Activated naive CD4-positive, alpha-beta T cell treated with anti-CD3 and anti-CD28 coated beads, Interleukin-2, amount 50 U/mL, for 16 hours (primary cell): ENCODE results near the gene TNIK.
"Not testable (repeated sequence)": the region's sequence is repeated elsewhere in the genome, so short reads cannot be mapped to it uniquely, and the experiment has no call there.

Source experiments
- DNase-seq: peaks from one replicate; pipeline ENCODE4 v3.0.0-alpha.2; 2020

Gene TNIK

DNA sequence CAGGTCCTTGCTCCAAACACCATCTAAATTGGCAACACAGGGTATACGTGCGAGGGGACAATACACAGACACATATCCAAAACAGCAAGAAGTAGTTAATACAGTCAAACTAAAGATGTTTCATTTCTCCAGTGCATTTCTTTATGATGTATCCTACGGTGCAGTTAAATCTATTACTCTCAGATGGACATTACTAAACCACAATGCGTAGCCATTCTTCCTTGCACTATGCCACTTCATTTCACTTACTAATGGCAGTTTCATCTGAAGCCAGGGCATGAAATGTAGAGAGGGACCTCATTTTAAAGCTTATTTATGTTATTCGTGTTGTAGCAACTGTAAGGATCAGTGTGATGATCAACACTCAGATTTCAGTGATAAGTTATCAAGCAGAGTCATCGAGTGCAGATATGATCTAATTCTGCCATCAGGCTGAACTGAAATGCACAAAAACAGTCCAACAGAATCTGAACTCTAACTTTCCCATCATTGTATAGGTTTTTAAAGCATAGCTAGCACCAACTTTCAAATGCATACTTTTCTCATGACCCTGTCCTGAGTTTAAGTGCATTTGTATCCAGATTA, 14.5 kb downstream of the TNIK start:
- DNase-seq: no peak

DNA sequence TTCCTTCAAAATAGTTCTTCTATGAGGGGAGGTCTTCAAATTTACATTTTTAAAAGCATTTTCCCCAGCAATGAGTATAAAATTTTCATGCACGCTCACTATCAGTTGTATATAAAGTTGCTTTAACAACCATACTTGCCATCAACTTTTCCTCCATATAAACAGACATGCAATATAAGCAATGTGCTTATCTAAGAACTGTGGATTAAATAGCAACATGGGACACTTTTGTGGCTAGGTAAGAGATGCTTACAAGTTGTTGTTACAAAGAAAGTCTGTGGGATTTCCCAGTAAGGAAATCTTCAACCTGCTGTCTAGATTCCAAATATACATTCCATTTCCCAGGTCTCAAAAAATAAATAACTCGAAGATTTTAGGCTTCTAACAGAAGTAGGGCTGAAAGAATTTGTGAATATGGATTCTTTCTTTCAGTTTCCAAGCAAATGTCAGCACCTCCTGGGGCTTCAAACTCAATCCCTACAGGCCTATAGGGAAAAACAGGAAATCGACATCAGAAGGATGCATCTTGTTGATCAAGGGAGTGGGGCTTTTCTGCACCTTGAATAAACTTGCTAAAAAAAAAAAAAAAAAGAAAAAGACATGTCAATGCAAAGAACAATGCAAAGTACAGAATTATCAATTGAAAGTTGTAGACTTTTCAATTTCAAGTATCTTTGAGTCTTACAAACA, 16.1 kb downstream of the TNIK start:
- DNase-seq: no peak

DNA sequence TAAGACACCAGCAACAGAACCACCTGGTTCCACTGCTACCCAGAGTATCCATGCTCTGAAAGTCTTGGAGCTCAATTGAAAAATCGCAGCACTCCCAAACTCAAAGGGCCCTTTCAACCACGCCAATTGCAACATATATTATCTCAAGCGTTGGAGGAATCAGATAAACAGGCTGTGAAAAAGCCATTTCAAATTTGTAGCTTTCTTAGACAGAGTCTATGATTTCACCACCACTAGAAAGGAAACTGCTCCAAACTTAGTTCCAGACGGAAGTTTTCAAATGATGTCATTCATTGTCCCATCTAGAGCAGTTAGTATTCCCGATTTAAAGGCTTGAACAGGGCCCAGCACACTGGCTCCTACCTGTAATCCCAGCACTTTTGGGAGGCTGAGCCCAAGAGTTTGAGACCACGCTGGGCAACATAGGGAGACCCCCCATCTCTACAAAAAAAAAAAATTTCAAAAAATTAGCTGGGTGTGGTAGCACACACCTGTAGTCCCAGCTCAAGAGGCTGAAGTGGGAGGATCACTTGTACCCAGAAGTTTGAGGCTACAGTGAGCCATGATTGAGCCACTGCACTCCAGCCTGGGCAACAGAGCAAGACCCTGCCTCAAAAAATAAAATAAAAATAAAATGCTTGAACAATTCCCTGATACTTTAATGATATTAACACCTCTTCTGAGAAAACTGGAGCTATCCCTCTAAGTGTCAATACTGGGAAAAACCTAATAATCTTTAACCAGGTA, 16.8 kb downstream of the TNIK start:
- DNase-seq: no peak

DNA sequence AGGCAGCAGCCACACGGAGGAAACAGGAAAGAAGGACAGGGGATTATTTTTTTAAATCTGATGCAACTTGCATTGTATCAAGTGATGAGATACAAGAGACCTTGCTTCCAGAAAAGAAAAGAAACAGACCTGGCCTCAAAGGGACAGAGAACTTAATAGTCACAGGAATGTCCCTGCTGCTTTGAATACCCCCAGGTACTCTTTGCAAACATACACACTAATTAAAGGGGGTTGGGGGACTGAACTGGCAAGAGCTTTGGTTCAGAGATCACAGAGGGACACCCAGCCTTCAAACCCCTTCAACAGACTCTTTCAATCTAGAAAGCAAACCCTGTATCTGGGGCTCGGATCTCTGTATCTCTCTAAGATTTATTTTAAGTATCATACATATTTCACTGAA, 18.0 kb downstream of the TNIK start:
- no peak for DNase-seq

DNA sequence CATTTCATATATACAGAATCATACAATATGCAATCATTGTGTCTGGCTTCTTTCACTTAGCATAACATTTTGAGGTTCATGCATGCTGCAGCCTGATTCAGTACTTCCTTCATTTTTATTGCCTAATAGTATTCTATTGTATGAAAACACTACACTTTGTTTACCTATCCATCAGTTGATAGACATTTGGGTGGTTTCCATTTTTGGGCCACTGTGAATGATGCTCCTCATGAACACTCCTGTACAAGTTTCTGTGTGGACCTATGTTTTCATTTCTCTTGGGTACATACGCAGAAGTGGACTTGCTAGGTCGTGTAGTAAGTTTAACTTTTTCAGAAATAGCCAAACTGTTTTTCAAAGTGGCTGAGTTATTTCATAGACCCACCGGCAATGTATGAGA, 18.8 kb downstream of the TNIK start:
- no peak for DNase-seq

DNA sequence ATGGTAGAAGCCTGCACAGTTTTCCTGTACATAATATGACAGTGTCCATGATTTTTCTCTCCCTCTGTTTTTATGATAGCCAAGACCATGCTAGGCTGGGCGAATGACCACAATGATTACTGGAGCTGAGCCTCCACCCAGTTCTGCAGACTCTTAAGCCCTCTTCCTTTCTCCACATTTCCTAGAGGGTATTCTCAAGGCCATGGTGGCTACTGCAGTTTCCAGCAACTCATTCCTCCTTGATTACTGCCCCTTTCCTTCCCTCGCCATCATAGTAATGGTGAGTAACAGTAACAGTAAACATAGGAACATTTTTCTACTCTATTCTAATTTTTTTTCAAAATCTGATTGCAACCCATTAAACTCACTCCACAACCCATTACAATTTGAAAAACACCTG, 20.2 kb downstream of the TNIK start:
- no peak for DNase-seq

DNA sequence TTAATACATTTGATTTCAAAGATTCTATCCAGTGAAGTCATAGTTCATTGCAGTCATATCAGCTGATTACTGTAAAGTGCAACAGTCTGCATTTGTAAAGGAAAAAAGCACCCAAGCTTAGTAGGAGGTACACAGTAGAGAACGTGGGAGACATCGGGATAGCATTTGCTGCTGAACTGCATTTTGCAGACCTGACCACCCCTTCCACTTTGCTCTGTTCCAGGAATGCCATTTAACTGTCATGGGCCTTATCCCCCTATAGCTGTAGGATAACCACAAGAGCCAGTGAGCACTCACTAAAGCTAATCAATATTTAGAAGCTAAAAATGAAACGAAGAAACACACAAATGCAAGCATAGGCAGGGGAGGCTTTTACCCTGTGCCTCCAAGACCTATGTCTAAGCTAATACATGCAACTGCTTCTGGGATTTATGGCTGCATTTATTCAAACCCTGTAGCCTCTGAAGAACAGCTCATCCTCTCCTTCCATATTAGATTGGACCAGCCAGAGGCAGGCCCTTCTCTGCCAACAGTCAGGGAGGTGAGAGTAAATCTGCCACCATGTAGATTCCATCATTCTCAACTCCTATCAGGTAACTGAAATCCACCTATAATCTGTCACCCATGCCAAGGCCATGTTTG, 23.0 kb downstream of the TNIK start:
- no peak for DNase-seq

DNA sequence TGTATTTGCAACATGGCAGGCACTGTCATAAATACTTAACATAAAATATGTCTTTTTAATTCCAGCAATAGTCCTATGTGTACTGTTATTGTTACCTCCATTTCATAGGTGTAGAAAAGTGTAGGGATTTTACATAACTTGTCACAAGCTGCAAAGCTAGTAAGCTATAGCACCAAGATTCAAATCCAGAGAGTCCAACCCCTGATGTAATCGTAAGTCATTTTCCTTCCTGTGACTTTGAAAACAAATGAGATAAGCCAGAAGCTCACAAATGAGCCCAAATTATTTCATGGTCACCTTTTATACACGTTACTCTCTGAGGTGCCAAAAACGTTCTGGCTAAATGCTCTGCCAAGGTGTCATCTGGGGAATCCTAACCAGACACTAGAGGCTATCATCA, 23.8 kb downstream of the TNIK start:
- no peak for DNase-seq

DNA sequence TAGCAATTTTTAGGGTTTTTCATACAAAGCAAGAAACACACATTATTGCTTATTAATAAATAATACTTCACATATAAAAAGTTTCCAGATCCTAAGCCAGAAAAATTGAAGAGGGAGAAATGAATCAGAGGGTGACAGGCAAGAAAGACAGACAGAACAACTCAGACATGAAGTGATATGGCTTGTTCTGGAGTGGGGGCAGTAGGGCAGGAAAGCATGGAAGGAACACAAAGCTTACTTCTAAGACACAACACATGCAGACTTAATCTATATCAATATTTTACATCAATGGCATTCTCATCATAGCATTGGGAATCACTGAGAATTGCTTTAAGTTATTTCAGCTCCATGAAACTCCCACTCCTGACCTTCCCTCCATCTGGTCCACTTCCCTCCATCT, 24.4 kb downstream of the TNIK start:
- no peak for DNase-seq

DNA sequence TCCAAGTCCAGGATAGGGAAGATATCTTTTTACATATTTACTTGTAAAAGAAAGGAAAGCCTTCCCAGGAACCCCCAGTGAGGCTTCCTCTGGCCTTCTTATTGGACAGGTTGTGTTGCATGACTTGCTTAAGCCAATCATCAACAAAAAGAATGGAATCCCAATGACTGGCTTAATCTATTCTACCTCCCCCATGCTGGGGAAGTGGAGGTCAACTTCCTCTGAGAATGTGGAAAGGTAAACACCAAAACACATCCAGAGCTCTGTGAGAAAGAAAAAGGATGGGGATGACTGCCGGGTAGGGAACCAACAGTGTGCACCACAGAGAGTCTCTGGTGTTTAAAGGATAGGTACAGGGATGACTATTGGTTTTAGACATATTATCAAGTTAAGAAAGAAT, 25.1 kb downstream of the TNIK start:
- DNase-seq: no peak

DNA sequence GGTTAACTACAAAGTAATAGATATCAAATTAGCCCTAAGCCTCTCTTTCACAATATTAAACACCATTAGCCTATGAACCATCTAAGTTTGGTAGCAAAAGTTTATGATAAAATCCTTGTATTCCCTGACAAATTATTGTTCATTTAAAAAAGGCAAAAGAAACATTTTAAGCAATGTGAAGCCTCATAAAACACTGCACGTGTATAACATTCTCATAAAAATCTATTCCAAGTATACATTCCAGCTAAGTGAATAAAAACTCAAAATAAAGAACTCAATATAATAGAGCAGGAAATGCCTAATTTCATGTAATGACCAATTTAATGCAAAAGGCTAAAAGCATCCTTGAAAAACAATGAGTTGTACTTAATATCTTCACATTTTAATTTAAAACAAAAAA, 27.7 kb downstream of the TNIK start:
- no peak for DNase-seq

DNA sequence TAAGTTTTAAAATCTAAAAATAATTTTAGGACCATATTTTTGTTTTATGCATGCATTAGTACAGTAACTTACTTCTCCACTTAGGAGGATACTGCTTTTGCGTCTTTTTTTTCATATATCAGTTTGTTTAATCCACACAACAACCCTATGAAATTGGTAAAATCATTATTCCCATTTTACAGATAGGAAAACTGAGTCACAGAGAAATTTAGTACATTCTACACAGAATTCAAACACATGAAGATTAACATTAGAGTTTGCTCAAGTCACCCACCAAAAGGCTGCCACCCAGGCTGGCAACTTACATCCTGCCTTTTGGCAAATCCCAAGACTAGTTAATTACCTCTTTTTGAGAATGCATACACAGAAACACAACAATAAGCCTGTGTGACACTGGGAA, 28.7 kb downstream of the TNIK start:
- no peak for DNase-seq

DNA sequence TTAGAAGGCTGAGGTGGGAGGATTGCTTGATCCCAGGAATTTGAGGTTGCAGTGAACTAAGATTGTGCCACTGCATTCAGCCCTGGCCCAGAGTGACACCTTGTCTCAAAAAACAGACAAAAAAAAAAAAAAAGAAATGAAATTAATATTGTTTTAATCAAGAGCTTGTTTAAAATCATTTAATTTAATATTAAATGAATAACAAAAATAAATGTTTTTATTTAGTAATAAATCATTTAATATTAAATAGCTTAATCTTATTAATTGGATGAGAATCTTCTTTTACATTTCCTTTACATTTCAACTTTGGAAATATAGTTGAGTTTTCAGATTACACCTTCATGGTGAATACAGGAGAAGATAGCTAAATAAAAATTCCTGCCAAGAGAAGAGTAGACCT, 29.7 kb downstream of the TNIK start:
- no peak for DNase-seq

DNA sequence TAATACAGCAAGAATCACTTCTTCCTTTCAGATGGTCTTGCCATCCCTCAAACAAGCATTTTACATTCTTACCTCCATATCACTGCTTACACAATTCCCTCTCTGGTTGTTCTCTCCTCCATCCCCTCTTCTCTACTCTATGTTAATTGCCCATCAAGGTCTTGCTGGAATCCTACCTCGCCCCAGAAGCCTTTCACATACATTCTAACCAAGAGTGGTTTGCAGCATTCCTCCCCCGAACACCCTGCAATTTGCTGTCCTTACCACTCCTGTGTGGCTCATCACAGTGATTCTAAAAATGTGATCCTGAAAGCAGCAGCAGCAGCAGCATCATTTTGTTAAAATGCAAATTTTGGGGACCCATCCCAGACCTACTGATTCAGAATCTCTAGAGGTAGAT, 30.6 kb downstream of the TNIK start:
- no peak for DNase-seq

DNA sequence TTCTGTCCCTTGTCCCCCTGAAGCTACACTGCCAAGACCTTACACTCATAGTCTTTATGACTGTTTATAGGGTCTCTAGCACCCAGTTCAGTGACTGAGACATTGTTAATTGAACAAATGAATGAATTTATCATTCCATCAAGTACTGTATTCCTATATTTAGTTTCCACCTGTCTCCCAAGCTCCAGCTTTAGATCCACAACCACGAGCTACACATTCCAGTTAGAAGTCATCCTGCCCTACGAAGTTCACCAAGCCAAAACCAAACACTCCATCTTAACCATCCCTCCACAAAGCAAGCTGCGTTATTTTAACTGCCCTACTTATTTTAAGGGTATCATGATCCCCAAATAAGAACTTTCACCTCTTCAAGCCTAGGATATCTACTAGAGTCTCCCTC, 31.3 kb downstream of the TNIK start:
- no peak for DNase-seq

DNA sequence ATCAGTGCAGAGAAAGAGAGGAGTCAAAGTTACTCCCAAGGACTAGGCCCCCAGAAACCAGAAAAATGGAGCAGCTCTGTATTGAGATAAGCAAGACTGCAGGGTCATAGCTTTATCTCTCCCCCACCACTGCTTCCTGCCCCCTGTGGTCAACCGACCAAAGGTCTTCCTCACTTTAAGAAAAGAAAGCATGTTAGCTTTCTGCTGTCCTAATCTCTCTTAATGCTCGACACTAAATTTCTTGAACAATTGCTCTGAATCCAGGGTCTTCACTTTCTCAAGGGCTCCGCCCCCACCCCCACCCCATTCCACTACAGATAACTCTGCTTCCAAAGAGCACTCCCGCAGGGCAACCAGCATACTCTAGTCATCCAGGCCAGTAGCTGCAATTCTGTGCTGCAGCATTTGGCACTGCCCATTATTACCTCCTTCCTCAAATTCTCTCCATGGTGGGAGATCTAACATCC, 31.9 kb downstream of the TNIK start:
- DNase-seq: no peak

DNA sequence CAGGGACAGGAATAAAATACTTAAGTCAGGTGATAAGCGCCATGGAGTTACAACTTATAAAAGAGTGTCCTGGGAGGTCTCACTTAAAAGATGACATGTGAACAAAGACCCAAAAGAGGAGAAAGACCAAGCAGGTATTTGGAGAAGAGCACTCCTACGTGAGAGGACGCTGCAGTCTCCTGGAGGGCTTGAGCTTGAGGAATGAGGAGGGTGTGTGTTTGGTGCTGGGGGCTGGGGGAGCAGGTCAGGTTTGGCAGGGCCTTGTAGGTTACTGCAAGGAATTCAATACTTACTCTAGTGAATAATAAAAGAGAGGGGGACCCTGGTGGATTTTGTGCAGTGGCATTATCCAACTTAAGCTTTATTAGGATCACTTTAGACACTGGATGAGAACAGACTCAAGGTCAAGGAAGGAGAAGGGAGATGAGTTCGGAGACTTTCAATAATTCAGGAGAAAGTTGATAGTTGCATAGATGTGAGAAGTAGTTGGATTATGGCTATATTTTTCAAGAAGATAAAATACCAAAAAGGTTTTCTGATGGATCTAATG, 32.4 kb downstream of the TNIK start:
- no peak for DNase-seq

DNA sequence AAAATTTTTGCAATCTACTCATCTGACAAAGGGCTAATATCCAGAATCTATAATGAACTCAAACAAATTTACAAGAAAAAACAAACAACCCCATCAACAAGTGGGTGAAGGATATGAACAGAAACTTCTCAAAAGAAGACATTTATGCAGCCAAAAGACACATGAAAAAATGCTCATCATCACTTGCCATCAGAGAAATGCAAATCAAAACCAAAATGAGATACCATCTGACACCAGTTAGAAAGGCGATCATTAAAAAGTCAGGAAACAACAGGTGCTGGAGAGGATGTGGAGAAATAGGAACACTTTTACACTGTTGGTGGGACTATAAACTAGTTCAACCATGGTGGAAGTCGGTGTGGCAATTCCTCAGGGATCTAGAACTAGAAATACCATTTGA, 36.1 kb downstream of the TNIK start:
- DNase-seq: not testable (repeated sequence)

DNA sequence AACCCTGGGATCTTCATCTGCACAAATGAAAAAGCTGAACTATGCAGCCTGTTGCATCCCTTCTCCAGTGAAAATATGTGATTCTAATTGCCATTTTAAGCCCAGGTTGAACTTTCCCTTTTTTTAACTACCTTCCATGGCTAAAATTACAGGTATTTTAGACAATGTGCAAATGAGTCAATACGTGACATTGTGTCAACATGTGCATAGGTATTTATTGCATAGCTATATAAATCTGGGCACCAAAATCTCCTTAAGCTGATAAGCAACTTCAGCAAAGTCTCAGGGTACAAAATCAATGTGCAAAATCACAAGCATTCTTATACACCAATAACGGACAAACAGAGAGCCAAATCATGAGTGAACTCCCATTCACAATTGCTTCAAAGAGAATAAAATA, 37.4 kb downstream of the TNIK start:
- not testable (repeated sequence) for DNase-seq

DNA sequence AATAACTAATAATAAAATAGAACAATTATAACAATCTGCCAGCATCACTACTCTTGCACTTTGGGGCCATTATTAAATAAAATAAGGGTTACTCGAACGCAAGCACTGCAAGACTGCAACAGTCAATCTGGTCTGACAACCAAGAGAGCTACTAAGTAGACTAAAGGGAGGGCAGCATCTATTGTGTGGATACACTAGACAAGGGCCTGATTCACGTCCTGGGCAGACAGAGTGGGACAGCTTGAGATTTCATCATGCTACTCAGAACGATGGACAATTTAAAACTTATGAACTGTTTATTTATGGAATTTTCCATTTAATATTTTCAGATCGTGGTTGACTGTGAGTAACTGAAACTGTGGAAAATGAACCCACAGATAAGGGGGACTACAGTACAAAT, 39.5 kb downstream of the TNIK start:
- no peak for DNase-seq

DNA sequence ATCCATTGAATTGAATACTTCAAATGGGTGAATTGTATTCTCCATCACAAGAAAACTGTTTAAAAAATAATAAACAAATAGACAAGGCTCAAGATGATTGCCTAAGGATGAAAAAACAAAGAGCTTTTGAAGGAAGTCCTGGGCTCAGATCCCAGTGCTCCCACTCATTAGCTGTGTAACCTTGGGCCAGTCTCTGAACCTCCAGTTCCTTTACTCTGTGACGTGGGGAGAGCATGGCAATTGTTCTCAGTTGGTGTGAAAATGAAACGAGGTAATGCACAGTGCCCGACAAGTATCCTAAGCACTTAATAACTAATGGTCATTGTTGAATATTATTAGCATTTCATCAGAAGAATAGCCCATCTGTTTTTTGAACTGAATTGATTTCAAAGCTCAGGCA, 40.7 kb downstream of the TNIK start:
- DNase-seq: no peak

DNA sequence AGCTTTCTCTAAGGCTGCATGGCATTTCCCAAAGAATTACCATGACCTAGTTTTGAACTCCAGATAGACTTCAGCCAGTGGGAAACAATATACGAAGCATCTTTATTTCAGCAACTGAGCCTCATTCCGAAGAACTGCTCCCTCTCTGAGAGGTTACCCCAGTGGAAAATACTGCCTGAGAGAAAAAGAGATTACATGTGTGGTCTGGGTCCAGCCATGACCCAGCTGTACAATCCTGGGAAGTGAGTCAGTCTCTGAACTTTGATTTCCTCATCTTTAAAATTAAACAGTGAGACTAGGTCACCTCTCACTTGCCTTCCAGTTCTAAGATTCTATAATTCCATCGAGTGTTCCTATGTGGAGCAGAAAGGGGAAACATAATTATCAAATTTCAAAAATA, 42.4 kb downstream of the TNIK start:
- DNase-seq: no peak

DNA sequence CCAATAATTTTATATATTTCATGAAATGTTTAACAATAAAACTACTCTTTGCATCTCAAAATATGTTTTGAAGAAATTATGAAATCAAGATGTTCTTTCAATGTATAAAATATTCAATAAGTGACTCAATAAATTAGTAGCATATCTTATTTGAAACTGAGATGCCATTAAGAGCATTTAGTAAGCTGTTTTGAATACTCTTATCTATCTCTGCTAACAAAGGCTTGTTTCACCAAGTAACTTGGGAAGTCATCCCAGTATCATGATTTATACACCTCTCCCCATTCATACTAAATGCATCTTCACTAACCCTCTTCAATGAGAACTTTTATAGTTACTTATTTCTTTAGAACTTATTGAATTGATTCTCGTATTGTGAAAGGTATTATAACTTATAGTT, 43.1 kb downstream of the TNIK start:
- no peak for DNase-seq

DNA sequence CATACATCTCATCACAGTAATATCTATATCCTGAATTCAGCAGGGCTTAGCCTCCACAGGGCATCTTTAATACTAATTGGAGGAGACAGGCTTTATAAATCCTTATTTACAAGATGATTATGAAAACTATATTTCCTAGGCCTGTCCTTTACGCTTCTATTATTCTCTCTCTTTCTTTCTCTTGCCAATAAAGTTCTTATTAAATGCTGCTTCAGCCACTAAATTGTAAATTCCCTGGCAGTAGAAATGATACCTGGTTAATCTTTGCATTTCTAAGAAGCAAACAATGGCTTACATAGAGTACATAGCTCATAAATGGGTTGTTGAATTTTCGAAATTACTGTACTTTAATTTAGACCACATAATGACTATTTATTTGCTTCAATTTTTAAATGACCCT, 43.5 kb downstream of the TNIK start:
- DNase-seq: no peak
